Midbrain (tissue), 1 donor: ENCODE data around the gene DDX43.
A peak's percentile ranks its signal among the peaks of the same experiment; 100 is the strongest.
"Not testable (repeated sequence)": the region's sequence is repeated elsewhere in the genome, so short reads cannot be mapped to it uniquely, and the experiment has no call there.

ENCODE experiments used
- DNase-seq: peaks from one replicate; lab custom pipeline; 2025; lab: John Stamatoyannopoulos, UW

Gene DDX43

GRCh38 chr6:73394577-73395354, at the start of gene DDX43:
TSS of gene DDX43 (plus strand) at chr6:73394828. CDS start at chr6:73394906, 78 bp downstream.
- no peak for DNase-seq

GRCh38 chr6:73348550-73349204, 46.0 kb upstream of the DDX43 start:
- no peak for DNase-seq

- DNase-seq, result no peak
These were observed 45.3 kb upstream of the DDX43 start for GRCh38 chr6:73349311-73349710.

- DNase-seq, result no peak
These were observed 40.7 kb upstream of the DDX43 start, which contains the start of gene DPPA5 for GRCh38 chr6:73353636-73354593. TSS of gene DPPA5 (minus strand) at chr6:73354276. CDS start at chr6:73354225, 51 bp downstream.

- DNase-seq, result no peak
These were observed 32.3 kb upstream of the DDX43 start, which contains the start of gene KHDC3L for GRCh38 chr6:73362358-73362757. TSS of gene KHDC3L (plus strand) at chr6:73362658. CDS start at chr6:73362730, 72 bp downstream.

- DNase-seq, result no peak
These were observed 31.6 kb upstream of the DDX43 start for GRCh38 chr6:73362869-73363536.

- DNase-seq, result no peak
These were observed 31.1 kb upstream of the DDX43 start for GRCh38 chr6:73363537-73363875.

- no peak for DNase-seq
These were observed 30.5 kb upstream of the DDX43 start for GRCh38 chr6:73364121-73364520.

GRCh38 chr6:73364549-73364948, 30.1 kb upstream of the DDX43 start:
- DNase-seq, result no peak

- no peak for DNase-seq
These were observed 26.8 kb upstream of the DDX43 start for GRCh38 chr6:73367761-73368355.

GRCh38 chr6:73368675-73369074, 26.0 kb upstream of the DDX43 start:
- no peak for DNase-seq

GRCh38 chr6:73369157-73369556, 25.5 kb upstream of the DDX43 start:
- DNase-seq, result no peak

- DNase-seq, result no peak
These were observed 25.1 kb upstream of the DDX43 start, which contains the start of gene OOEP for GRCh38 chr6:73369563-73369962. TSS of gene OOEP (minus strand) at chr6:73369897. CDS start at chr6:73369792, 105 bp downstream.

GRCh38 chr6:73371984-73372383, 22.6 kb upstream of the DDX43 start:
- no peak for DNase-seq

GRCh38 chr6:73372516-73372915, 22.1 kb upstream of the DDX43 start:
- DNase-seq, result peak; percentile 41

GRCh38 chr6:73375216-73375615, 19.4 kb upstream of the DDX43 start:
- no peak for DNase-seq

GRCh38 chr6:73377225-73377624, 17.4 kb upstream of the DDX43 start:
- DNase-seq, result no peak

GRCh38 chr6:73381531-73381930, 13.1 kb upstream of the DDX43 start:
- DNase-seq, result not testable (repeated sequence)

GRCh38 chr6:73382462-73383113, 12.0 kb upstream of the DDX43 start:
- DNase-seq, result no peak

- DNase-seq, result no peak
These were observed 6.2 kb upstream of the DDX43 start for GRCh38 chr6:73388433-73388799.
